SK-N-SH (cell line): Measurements from ENCODE around the gene HSD17B1. TPM values are rescaled to one million over a fixed set of nuclear protein-coding genes. Genes with fewer than 3 reads are reported as not detected.

Experiments
- CTCF ChIA-PET: fragments of 300-600, 350-600 bp; formaldehyde crosslinking; extraction: SDS; loops from one replicate; lab custom pipeline; 2021; lab: Yijun Ruan, JAX
- POLR2A ChIA-PET: fragments of 350-600 bp; sonication (Branson Sonifier 250); formaldehyde crosslinking; extraction: SDS; loops from one replicate; lab custom pipeline; 2020; ENCODE audit warnings: antibody characterized with exemption, inconsistent platforms; lab: Yijun Ruan, JAX
- DNase-seq: peaks from one replicate; pipeline ENCODE4 v3.0.0; 2012
- H2AFZ ChIP-seq: fragments of 200-600 bp; sonication (generic); 2 replicates; pipeline ENCODE4 v1.8.1; 2016; ENCODE audit warnings: antibody characterized with exemption, mild to moderate bottlenecking, low read depth
- H3F3A ChIP-seq: fragments of 200-600 bp; sonication (generic); replicated peaks from 2 replicates; pipeline ENCODE3; 2016; ENCODE audit warnings: antibody characterized with exemption, mild to moderate bottlenecking; ENCODE audit not compliant: insufficient read depth
- H3K27ac ChIP-seq, 2 experiments: fragments of 200-500 bp in 1 of 2; fragments of 200-600 bp in 1 of 2; sonication (Bioruptor generic) in 1 of 2; sonication (generic), shearing (Covaris generic) in 1 of 2; 2 replicates each; pipeline versions ENCODE4 v1.5.1 to v1.6.1; 2014 to 2016; ENCODE audit warnings: low read depth in 2 of 2, inconsistent platforms in 1 of 2, low read length in 1 of 2, mild to moderate bottlenecking in 1 of 2, mixed read lengths in 1 of 2
- H3K27me3 ChIP-seq: fragments of 200-600 bp; sonication (generic), shearing (Covaris generic); 2 replicates; pipeline ENCODE4 v1.6.1; 2016; ENCODE audit warnings: mixed run types; ENCODE audit not compliant: insufficient read depth
- H3K36me3 ChIP-seq, 2 experiments: fragments of 200-500 bp in 1 of 2; fragments of 200-600 bp in 1 of 2; sonication (Bioruptor generic) in 1 of 2; sonication (generic) in 1 of 2; replicated peaks in 1 of 2; 2 replicates each; pipeline versions ENCODE3 to v1.5.1; 2014 to 2016; ENCODE audit warnings: low read length in 1 of 2, mild to moderate bottlenecking in 1 of 2; ENCODE audit not compliant: insufficient read depth in 2 of 2, control insufficient read depth in 1 of 2
- H3K4me1 ChIP-seq, 2 experiments: fragments of 200-500 bp in 1 of 2; fragments of 200-600 bp in 1 of 2; sonication (Bioruptor generic) in 1 of 2; sonication (generic), shearing (Covaris generic) in 1 of 2; 2 replicates each; pipeline versions ENCODE4 v1.5.1 to v1.6.1; 2014 to 2016; ENCODE audit warnings: low read depth in 1 of 2, low read length in 1 of 2, mixed run types in 1 of 2; ENCODE audit not compliant: insufficient read depth in 2 of 2, control insufficient read depth in 1 of 2
- H3K4me2 ChIP-seq: fragments of 200-600 bp; sonication (generic), shearing (Covaris generic); 2 replicates; pipeline ENCODE4 v1.6.1; 2017; ENCODE audit warnings: mixed run types
- H3K4me3 ChIP-seq, 2 experiments: fragments of 200-500 bp in 1 of 2; fragments of 200-600 bp in 1 of 2; sonication (Bioruptor generic) in 1 of 2; sonication (generic), shearing (Covaris generic) in 1 of 2; 2 replicates each; pipeline versions ENCODE4 v1.5.1 to v1.8.1; 2014 to 2016; ENCODE audit warnings: low read depth in 2 of 2, inconsistent platforms in 1 of 2, low read length in 1 of 2, mild to moderate bottlenecking in 1 of 2, mixed read lengths in 1 of 2, moderate library complexity in 1 of 2
- H3K79me2 ChIP-seq: fragments of 200-600 bp; sonication (generic); 2 replicates; pipeline ENCODE4 v1.8.1; 2017; ENCODE audit warnings: mild to moderate bottlenecking; ENCODE audit not compliant: insufficient read depth
- H3K9ac ChIP-seq: fragments of 200-600 bp; sonication (generic); 2 replicates; pipeline ENCODE4 v1.6.1; 2017; ENCODE audit warnings: mixed run types
- H3K9me2 ChIP-seq: fragments of 200-600 bp; sonication (generic); 2 replicates; pipeline ENCODE4 v1.6.1; 2017; ENCODE audit warnings: mixed run types
- H3K9me3 ChIP-seq: fragments of 200-600 bp; sonication (generic); 2 replicates; pipeline ENCODE4 v1.6.1; 2017; ENCODE audit warnings: mixed run types, mild to moderate bottlenecking, moderate library complexity
- H4K20me1 ChIP-seq: fragments of 200-600 bp; sonication (generic); 2 replicates; pipeline ENCODE4 v1.6.1; 2017; ENCODE audit warnings: mild to moderate bottlenecking, mixed run types; ENCODE audit not compliant: insufficient read depth
- ELF1 ChIP-seq: IDR thresholded peaks from 2 replicates; pipeline ENCODE4 v1.4.0; 2012
- EP300 ChIP-seq, 2 experiments: IDR thresholded peaks; 2 replicates each; pipeline versions ENCODE4 v1.4.0 to v1.6.1; 2012; ENCODE audit warnings: borderline replicate concordance in 1 of 2, low read depth in 1 of 2, low read length in 1 of 2
- FOXM1 ChIP-seq: IDR thresholded peaks from 2 replicates; pipeline ENCODE4 v1.4.0; 2012; ENCODE audit warnings: low read depth, mild to moderate bottlenecking
- MXI1 ChIP-seq: IDR thresholded peaks from 2 replicates; pipeline ENCODE4 v1.6.1; 2012; ENCODE audit warnings: mild to moderate bottlenecking, low read depth, low read length, improper control_type of control experiment
- REST ChIP-seq: IDR thresholded peaks from 2 replicates; pipeline ENCODE4 v1.6.1; 2012; ENCODE audit warnings: mild to moderate bottlenecking, low read depth, low read length, moderate library complexity
- RFX5 ChIP-seq: IDR thresholded peaks from 2 replicates; pipeline ENCODE4 v1.6.1; 2012; ENCODE audit warnings: mild to moderate bottlenecking, improper control_type of control experiment, low read length
- SIN3A ChIP-seq: IDR thresholded peaks from 2 replicates; pipeline ENCODE4 v1.6.1; 2012; ENCODE audit warnings: low read depth, mild to moderate bottlenecking, low read length, moderate library complexity, borderline replicate concordance
- WGBS: methylation state at CpG from one replicate; pipeline ENCODE4 v1.1.6; 2017; ENCODE audit warnings: low lambda C conversion rate; 5-methylcytosine and 5-hydroxymethylcytosine counted together
- polyA plus RNA-seq, 3 experiments: library from polyadenylated mRNA; depleted of rRNA; stranded (reverse); fragments of >200 nt; gene quantifications; 2 replicates each; pipeline ENCODE4 v1.2.3, GENCODE V29; 2012

The HSD17B1 gene
- polyA plus RNA-seq, 1 of the 3 experiments (the other 2 are of a cell fraction) = 1.3 TPM

GRCh38 chr17:42584880-42585279, 32.2 kb downstream of the HSD17B1 start:
- Histone ChIP-seq H3K9ac (no peak overlapping the region), H3K4me3 (no peak overlapping the region), H3K9me2 (no peaks in the 10 kb centered on the region), H3K9me3 (no peaks in the 10 kb centered on the region), H3K27ac (no peak overlapping the region), H3K36me3 (peaks cover 37 to 60% of the 10 kb centered on the region in 2 experiments), H2AFZ (no peak overlapping the region), H3K79me2 (peaks cover 10% of the 10 kb centered on the region; the same call in 1 of the 2 replicates), H3K27me3 (no peaks in the 10 kb centered on the region), H3K4me1 (no peaks in the 10 kb centered on the region)
- CTCF ChIA-PET = interaction anchor here (1.1 to 1.9 kb wide), 3 partner anchors 17 to 179 kb away, joined by 3 to 5 read pairs (median 4); no protein-coding TSS in a partner anchor
- WGBS = 88% methylated on average over 9 of the region's 9 CpGs
- POLR2A ChIA-PET = no interaction called here
- no peak for TF ChIP-seq SIN3A
- TF ChIP-seq MXI1 = no peak
- no peak for TF ChIP-seq REST
- TF ChIP-seq, all 33 proteins: peak for 0
- DNase-seq = no peak
- no peaks in the 10 kb centered on the region for H4K20me1 ChIP-seq
- no peak overlapping the region for H3K4me2 ChIP-seq
- peaks cover 5% of the 10 kb centered on the region for H3F3A ChIP-seq

- no peak for DNase-seq
- H3K9me3 ChIP-seq = no peaks in the 10 kb centered on the region
- H3K4me1 ChIP-seq = no peaks in the 10 kb centered on the region
- no peaks in the 10 kb centered on the region for H4K20me1 ChIP-seq
- H2AFZ ChIP-seq = no peak overlapping the region
- TF ChIP-seq ELF1 (no peak), EP300 (IDR thresholded peaks at IDR 0.05; ENCODE audit: borderline replicate concordance in 1 of 2, low read depth in 1 of 2, low read length in 1 of 2) (no peak), RFX5 (no peak), FOXM1 (no peak)
- TF ChIP-seq, all 33 proteins: peak for 0
- H3F3A ChIP-seq = peaks cover 1% of the 10 kb centered on the region
- H3K27ac ChIP-seq = no peak overlapping the region
- H3K79me2 ChIP-seq = peaks cover 9% of the 10 kb centered on the region; the same call in 1 of the 2 replicates
- H3K4me2 ChIP-seq = no peak overlapping the region
- 93% methylated on average over 1 of the region's 1 CpG for WGBS
- H3K4me3 ChIP-seq = no peak overlapping the region
- ChIA-PET POLR2A (no interaction called here), CTCF (interaction anchor here (1.7 to 1.9 kb wide), 2 partner anchors 16 to 178 kb away, joined by 4 to 5 read pairs; no protein-coding TSS in a partner anchor)
- no peak overlapping the region for H3K9ac ChIP-seq
- no peaks in the 10 kb centered on the region for H3K27me3 ChIP-seq
- no peaks in the 10 kb centered on the region for H3K9me2 ChIP-seq
- peaks cover 41 to 56% of the 10 kb centered on the region in 2 experiments for H3K36me3 ChIP-seq
These were observed 32.6 kb downstream of the HSD17B1 start for GRCh38 chr17:42585353-42585752.
